ENCODE data around the gene ADAMTS15.

DNA sequence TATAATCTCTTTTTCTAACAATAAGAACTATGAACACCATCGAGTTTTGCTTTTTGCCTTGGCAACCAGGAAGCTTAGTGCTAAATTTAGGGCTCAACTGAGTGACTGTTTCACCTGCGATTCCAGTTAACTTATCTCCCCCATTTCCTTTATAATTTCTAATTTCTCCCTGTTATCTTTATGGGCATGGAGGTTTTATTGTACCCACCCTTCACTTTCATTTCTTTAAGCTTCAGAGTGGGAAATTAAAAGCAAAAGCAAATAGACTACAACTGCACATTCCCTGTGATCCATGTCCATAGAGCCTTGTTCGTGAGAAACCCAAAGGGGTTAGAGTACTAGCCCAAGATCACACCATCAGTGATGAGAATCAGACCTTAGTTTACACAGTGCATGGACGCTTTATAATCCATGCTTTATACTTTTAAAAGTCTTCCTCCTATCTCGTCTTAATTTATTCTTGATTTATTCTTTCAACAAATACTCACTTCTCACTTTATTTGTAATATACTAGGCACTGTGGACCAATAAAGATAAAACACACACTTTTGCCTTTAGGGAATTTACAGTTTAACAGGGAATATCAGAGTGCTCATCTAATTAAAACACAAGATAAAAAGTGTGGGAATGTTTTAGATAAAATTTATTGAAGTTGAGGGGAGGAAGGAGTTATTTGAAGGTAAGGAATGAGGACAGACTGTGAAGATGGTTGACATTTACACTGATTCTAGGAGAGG lies 40.6 kb downstream of the ADAMTS15 start:
- TF ChIP-seq, protein P1, sequence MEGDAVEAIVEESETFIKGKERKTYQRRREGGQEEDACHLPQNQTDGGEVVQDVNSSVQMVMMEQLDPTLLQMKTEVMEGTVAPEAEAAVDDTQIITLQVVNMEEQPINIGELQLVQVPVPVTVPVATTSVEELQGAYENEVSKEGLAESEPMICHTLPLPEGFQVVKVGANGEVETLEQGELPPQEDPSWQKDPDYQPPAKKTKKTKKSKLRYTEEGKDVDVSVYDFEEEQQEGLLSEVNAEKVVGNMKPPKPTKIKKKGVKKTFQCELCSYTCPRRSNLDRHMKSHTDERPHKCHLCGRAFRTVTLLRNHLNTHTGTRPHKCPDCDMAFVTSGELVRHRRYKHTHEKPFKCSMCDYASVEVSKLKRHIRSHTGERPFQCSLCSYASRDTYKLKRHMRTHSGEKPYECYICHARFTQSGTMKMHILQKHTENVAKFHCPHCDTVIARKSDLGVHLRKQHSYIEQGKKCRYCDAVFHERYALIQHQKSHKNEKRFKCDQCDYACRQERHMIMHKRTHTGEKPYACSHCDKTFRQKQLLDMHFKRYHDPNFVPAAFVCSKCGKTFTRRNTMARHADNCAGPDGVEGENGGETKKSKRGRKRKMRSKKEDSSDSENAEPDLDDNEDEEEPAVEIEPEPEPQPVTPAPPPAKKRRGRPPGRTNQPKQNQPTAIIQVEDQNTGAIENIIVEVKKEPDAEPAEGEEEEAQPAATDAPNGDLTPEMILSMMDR (IDR thresholded peaks at IDR 0.05; ENCODE audit: insufficient read depth, low read depth, low read length): no peak
- no peak for TF ChIP-seq EZH2 (IDR thresholded peaks at IDR 0.05; ENCODE audit: insufficient read depth, low read length)
